CD4-positive, alpha-beta T cell (primary cell): Measurements from ENCODE around the gene NCDN. TPM values are rescaled to one million over a fixed set of nuclear protein-coding genes. Genes with fewer than 3 reads are reported as not detected.

Experiments
- ATAC-seq: fragments of 200-7000 bp; cut with Tn5 transposase; one replicate; pipeline ENCODE4 v1.10.0; 2022; ENCODE audit warnings: mild to moderate bottlenecking; ENCODE audit not compliant: poor library complexity
- CTCF ChIA-PET: fragments of 350-600 bp; sonication (Branson Sonifier 250); formaldehyde crosslinking; loops from one replicate; lab custom pipeline; 2021; ENCODE audit warnings: antibody characterized with exemption, inconsistent platforms; lab: Charles Lee
- POLR2A ChIA-PET: fragments of 350-600 bp; sonication (Branson Sonifier 250); formaldehyde crosslinking; loops from one replicate; lab custom pipeline; 2021; ENCODE audit warnings: antibody characterized with exemption, inconsistent platforms; lab: Charles Lee
- DNase-seq, 14 experiments: peaks; one replicate each; pipeline ENCODE4 v3.0.0-alpha.2; 2013 to 2020; ENCODE audit warnings: mixed read lengths in 2 of 14
- H3K27ac ChIP-seq, 2 donors: one replicate each; pipeline versions ENCODE4 v1.5.1 to v1.7.0; 2013; ENCODE audit warnings: low read length in 2 of 2, low read depth in 1 of 2, mild to moderate bottlenecking in 1 of 2
- H3K27me3 ChIP-seq, 2 experiments: 1 replicate in 1 of 2; 2 replicates in 1 of 2; pipeline versions ENCODE4 v1.6.1 to v1.7.0; 2013; ENCODE audit warnings: low read length in 2 of 2, control low read depth in 1 of 2, mild to moderate bottlenecking in 1 of 2, moderate library complexity in 1 of 2; ENCODE audit not compliant: insufficient read depth in 2 of 2, control insufficient read depth in 1 of 2
- H3K36me3 ChIP-seq: one replicate; pipeline ENCODE4 v1.6.1; 2013; ENCODE audit warnings: low read length, control low read depth; ENCODE audit not compliant: insufficient read depth
- H3K4me1 ChIP-seq: one replicate; pipeline ENCODE4 v1.6.1; 2013; ENCODE audit warnings: low read length, control low read depth; ENCODE audit not compliant: insufficient read depth
- H3K4me3 ChIP-seq: one replicate; pipeline ENCODE4 v1.5.1; 2013; ENCODE audit warnings: mild to moderate bottlenecking, low read length, moderate library complexity
- H3K9me3 ChIP-seq, 2 experiments: 1 replicate in 1 of 2; 2 replicates in 1 of 2; pipeline versions ENCODE4 v1.6.1 to v1.7.0; 2013; ENCODE audit warnings: low read length in 2 of 2, mild to moderate bottlenecking in 2 of 2, control low read depth in 1 of 2, moderate library complexity in 1 of 2; ENCODE audit not compliant: control insufficient read depth in 1 of 2, insufficient read depth in 1 of 2
- H3K27ac Mint-ChIP-seq: one replicate; pipeline ENCODE4 v1.8.0; 2020; ENCODE audit warnings: mixed read lengths
- H3K27me3 Mint-ChIP-seq: one replicate; pipeline ENCODE4 v1.8.0; 2021; ENCODE audit warnings: mixed read lengths
- H3K36me3 Mint-ChIP-seq: one replicate; pipeline ENCODE4 v1.8.0; 2021; ENCODE audit warnings: low read depth, mixed read lengths
- H3K4me1 Mint-ChIP-seq: one replicate; pipeline ENCODE4 v1.8.0; 2021; ENCODE audit warnings: low read depth, mixed read lengths
- H3K4me3 Mint-ChIP-seq: one replicate; pipeline ENCODE4 v1.8.0; 2020; ENCODE audit warnings: mild to moderate bottlenecking, mixed read lengths
- H3K9me3 Mint-ChIP-seq: one replicate; pipeline ENCODE4 v1.8.0; 2020; ENCODE audit warnings: mixed read lengths
- CTCF ChIP-seq: fragments of 200-600 bp; IDR thresholded peaks from one replicate; pipeline ENCODE4 v1.8.0; 2022; ENCODE audit warnings: antibody characterized with exemption, mild to moderate bottlenecking
- intact Hi-C, 2 experiments: fragments of 100-400 bp; cut with DNase I in 1 of 2; cut with micrococcal nuclease in 1 of 2; formaldehyde crosslinking; loops; one replicate each; pipeline versions ENCODE4 v1.15.1 to v1.9.0; 2023 to 2025; cut with DNase I, micrococcal nuclease
- total RNA-seq, 174 experiments: library from RNA in 2 of 174; stranded (reverse) in 2 of 174; gene quantifications; one replicate each; pipeline ENCODE4 v1.2.3 and lab custom pipeline; 2021 to 2026

Gene NCDN
- total RNA-seq, 2 experiments from 2014 or later, result 12.8 to 14.2 TPM

- Mint-ChIP-seq H3K27me3 (no peaks in the 10 kb centered on the region), H3K27ac (no peak overlapping the region), H3K36me3 (peaks cover 33% of the 10 kb centered on the region), H3K4me1 (peaks cover 7% of the 10 kb centered on the region), H3K9me3 (no peaks in the 10 kb centered on the region), H3K4me3 (no peak overlapping the region)
- peaks cover 6% of the 10 kb centered on the region for H3K4me1 ChIP-seq
- no peaks in the 10 kb centered on the region for H3K27me3 ChIP-seq
- peaks cover 20% of the 10 kb centered on the region for H3K36me3 ChIP-seq
- ATAC-seq (no peak), DNase-seq (no peak)
- ChIA-PET CTCF (no interaction called here), POLR2A (no interaction called here)
- intact Hi-C loops, result no loop called here
- H3K9me3 ChIP-seq, result no peaks in the 10 kb centered on the region
- no peak overlapping the region for H3K27ac ChIP-seq
- no peak overlapping the region for H3K4me3 ChIP-seq
- TF ChIP-seq CTCF, result no peak
Observed at GRCh38 chr1:35597870-35598269, 40.3 kb downstream of the NCDN start.

- H3K27me3 Mint-ChIP-seq, result no peaks in the 10 kb centered on the region
- TF ChIP-seq CTCF, result no peak
- H3K9me3 Mint-ChIP-seq, result no peaks in the 10 kb centered on the region
- no peak overlapping the region for H3K4me3 Mint-ChIP-seq
- CTCF ChIA-PET, result no interaction called here
- POLR2A ChIA-PET, result no interaction called here
- Histone ChIP-seq H3K4me3 (no peak overlapping the region), H3K36me3 (peaks cover 30% of the 10 kb centered on the region), H3K27ac (no peak overlapping the region), H3K4me1 (no peaks in the 10 kb centered on the region), H3K27me3 (no peaks in the 10 kb centered on the region), H3K9me3 (no peaks in the 10 kb centered on the region)
- DNase-seq, result no peak
- peaks cover 43% of the 10 kb centered on the region for H3K36me3 Mint-ChIP-seq
- intact Hi-C loops, result no loop called here
- no peak overlapping the region for H3K27ac Mint-ChIP-seq
- H3K4me1 Mint-ChIP-seq, result no peaks in the 10 kb centered on the region
- no peak for ATAC-seq
Observed at GRCh38 chr1:35598895-35599294, 41.3 kb downstream of the NCDN start.

GRCh38 chr1:35599411-35599810 lies 41.8 kb downstream of the NCDN start:
- no peaks in the 10 kb centered on the region for H3K9me3 ChIP-seq
- Mint-ChIP-seq H3K27me3 (no peaks in the 10 kb centered on the region), H3K4me3 (no peak overlapping the region), H3K9me3 (no peaks in the 10 kb centered on the region), H3K36me3 (peaks cover 48% of the 10 kb centered on the region), H3K27ac (no peak overlapping the region), H3K4me1 (no peaks in the 10 kb centered on the region)
- H3K4me1 ChIP-seq, result no peaks in the 10 kb centered on the region
- DNase-seq (no peak), ATAC-seq (no peak)
- peaks cover 34% of the 10 kb centered on the region for H3K36me3 ChIP-seq
- TF ChIP-seq CTCF, result no peak
- no peak overlapping the region for H3K27ac ChIP-seq
- no peak overlapping the region for H3K4me3 ChIP-seq
- CTCF ChIA-PET, result no interaction called here
- POLR2A ChIA-PET, result interaction anchor here (0.6 kb wide), 1 partner anchor 170 kb away, joined by 3 read pairs; the partner anchor contains the start of gene CLSPN
- H3K27me3 ChIP-seq, result no peaks in the 10 kb centered on the region
- intact Hi-C loops, result no loop called here
